Activated naive CD4-positive, alpha-beta T cell treated with anti-CD3 and anti-CD28 coated beads, Interleukin-2, amount 10 ng/mL, durations not matched to agents 7 days and 5 days (primary cell): ENCODE results near the gene PJA2.
"Not testable (repeated sequence)": the region's sequence is repeated elsewhere in the genome, so short reads cannot be mapped to it uniquely, and the experiment has no call there.

Experiments used
- CTCF ChIA-PET: fragments of 350-600 bp; sonication (Branson Sonifier 250); formaldehyde crosslinking; loops from one replicate; lab custom pipeline; 2021; ENCODE audit warnings: antibody characterized with exemption; lab: Charles Lee
- DNase-seq: peaks from one replicate; pipeline ENCODE4 v3.0.0-alpha.2; 2020
- H3K27ac Mint-ChIP-seq: one replicate; pipeline ENCODE4 v1.8.0; 2021; ENCODE audit warnings: mild to moderate bottlenecking, moderate library complexity, mixed read lengths
- H3K27me3 Mint-ChIP-seq: one replicate; pipeline ENCODE4 v1.8.0; 2021; ENCODE audit warnings: mild to moderate bottlenecking, mixed read lengths
- H3K36me3 Mint-ChIP-seq: one replicate; pipeline ENCODE4 v1.8.0; 2021; ENCODE audit warnings: mixed read lengths
- H3K4me1 Mint-ChIP-seq: one replicate; pipeline ENCODE4 v1.8.0; 2021; ENCODE audit warnings: mixed read lengths
- H3K4me3 Mint-ChIP-seq: one replicate; pipeline ENCODE4 v1.8.0; 2021; ENCODE audit warnings: mild to moderate bottlenecking, moderate library complexity, mixed read lengths
- H3K9me3 Mint-ChIP-seq: one replicate; pipeline ENCODE4 v1.8.0; 2021; ENCODE audit warnings: mixed read lengths

The PJA2 gene

DNA sequence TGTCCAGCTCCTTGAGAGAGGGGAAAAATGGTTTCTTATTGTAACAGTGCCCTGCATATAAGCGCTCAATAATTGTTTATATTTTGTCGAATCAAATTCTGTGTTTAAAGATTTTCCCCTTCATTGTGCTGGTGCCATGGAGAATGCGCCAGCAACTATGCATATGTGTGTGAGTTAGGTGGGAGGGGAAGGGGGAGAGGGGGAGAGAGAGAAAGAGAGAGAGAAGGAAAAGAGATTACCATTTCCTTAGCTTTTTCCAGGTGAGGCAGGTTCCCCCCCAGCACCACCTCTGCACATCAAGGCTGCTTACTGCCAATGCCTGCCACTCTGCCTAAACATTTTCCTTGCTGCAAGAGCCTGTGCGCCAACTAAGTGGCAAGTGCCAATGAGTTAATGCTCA, 111.0 kb downstream of the PJA2 start:
- no peak overlapping the region for H3K4me3 Mint-ChIP-seq
- CTCF ChIA-PET, result no interaction called here
- H3K36me3 Mint-ChIP-seq, result no peaks in the 10 kb centered on the region
- H3K9me3 Mint-ChIP-seq, result no peaks in the 10 kb centered on the region
- DNase-seq, result no peak
- no peak overlapping the region for H3K27ac Mint-ChIP-seq
- no peaks in the 10 kb centered on the region for H3K4me1 Mint-ChIP-seq
- no peaks in the 10 kb centered on the region for H3K27me3 Mint-ChIP-seq

- DNase-seq, result no peak
- Mint-ChIP-seq H3K4me1 (no peaks in the 10 kb centered on the region), H3K27me3 (no peaks in the 10 kb centered on the region), H3K36me3 (no peaks in the 10 kb centered on the region), H3K27ac (no peak overlapping the region), H3K9me3 (peaks cover 4% of the 10 kb centered on the region), H3K4me3 (no peak overlapping the region)
- CTCF ChIA-PET, result interaction anchor here (1.7 kb wide), 1 partner anchor 11 kb away, joined by 4 read pairs; no protein-coding TSS in a partner anchor
Measured at GRCh38 chr5:109297900-109298299, 111.9 kb downstream of the PJA2 start.

DNA sequence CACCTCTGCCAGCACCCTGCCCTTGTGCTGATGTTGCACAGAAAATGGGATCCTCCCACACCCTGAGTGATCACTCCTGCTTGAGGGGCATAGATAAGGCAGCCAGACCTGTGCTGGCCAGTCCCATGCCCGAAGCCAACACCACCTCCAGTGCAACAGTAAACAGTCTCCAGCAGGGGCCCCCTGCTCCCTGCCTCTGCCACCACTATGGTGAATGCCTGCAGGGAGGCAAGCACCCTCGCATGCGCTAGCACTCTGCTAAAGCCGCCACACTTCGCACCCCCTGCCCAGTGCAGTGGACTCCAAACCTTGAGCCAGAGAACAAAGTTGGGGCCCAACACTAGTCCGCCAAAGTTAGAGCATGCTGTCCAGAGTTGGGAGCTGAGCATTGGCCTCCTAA, 118.7 kb downstream of the PJA2 start:
- H3K27me3 Mint-ChIP-seq, result no peaks in the 10 kb centered on the region

DNA sequence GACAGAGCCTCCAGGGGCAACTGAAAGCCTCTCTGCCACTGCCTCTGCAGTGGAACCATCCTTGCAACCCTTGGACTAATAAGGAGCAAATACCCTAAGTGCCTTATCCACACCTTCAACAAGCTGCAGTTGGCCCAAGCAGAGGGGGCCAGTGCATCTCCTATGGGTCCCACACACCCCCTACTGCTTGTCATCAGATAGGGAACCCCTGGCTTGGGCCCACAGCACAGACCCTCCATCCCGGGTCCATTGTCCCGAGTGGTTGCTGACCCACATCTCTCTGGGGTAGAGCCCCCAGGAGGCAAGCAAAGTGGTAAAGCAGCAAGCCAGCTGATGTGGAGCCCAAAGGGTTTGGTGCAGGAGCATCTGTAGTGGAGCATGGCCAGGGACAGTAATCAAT, 119.5 kb downstream of the PJA2 start:
- Mint-ChIP-seq H3K36me3 (no peaks in the 10 kb centered on the region), H3K9me3 (peaks cover 20% of the 10 kb centered on the region), H3K4me1 (no peaks in the 10 kb centered on the region), H3K27ac (no peak overlapping the region), H3K27me3 (no peaks in the 10 kb centered on the region), H3K4me3 (no peak overlapping the region)
- CTCF ChIA-PET, result no interaction called here
- no peak for DNase-seq

More for the DNA sequence above, 118.7 kb downstream of the PJA2 start:
- CTCF ChIA-PET, result no interaction called here
- Mint-ChIP-seq H3K4me3 (no peak overlapping the region), H3K9me3 (peaks cover 14% of the 10 kb centered on the region), H3K36me3 (no peaks in the 10 kb centered on the region), H3K4me1 (no peaks in the 10 kb centered on the region), H3K27ac (no peak overlapping the region)
- no peak for DNase-seq

DNA sequence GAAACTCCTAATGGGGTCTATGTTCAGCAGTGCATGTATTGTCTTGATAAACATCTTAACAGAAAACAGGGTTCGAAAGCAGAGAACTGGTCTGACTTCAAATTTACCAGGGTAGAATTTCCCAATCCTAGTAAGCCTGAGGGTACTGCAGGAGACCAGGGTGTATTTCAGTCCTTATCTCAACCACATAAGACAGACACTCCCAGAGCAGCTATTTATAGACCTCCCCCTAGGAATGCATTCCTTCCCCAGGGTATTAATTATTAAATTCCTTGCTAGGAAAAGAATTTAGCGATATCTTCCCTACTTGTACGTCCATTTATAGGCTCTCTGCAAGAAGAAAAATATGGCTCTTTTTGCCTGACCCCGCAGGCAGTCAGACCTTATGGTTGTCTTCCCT, 123.1 kb downstream of the PJA2 start:
- H3K4me3 Mint-ChIP-seq, DNase-seq, H3K27ac Mint-ChIP-seq, H3K27me3 Mint-ChIP-seq, CTCF ChIA-PET, H3K36me3 Mint-ChIP-seq, H3K4me1 Mint-ChIP-seq: not testable (repeated sequence)
- H3K9me3 Mint-ChIP-seq, result peaks cover 18% of the 10 kb centered on the region
